Sigmoid colon (tissue), 7 donors: ENCODE measurements around the gene MECR. TPM values are rescaled to one million over a fixed set of nuclear protein-coding genes. Genes with fewer than 3 reads are reported as not detected.

Experiments used
- DNase-seq: peaks from one replicate; pipeline ENCODE4 v3.0.0-alpha.2; 2019
- H3K27ac ChIP-seq, 4 donors: fragments of 200-600 bp; sonication (generic); one replicate each; pipeline ENCODE4 v1.5.1; 2016 to 2019; ENCODE audit warnings: mild to moderate bottlenecking in 1 of 4
- H3K27me3 ChIP-seq, 3 donors: fragments of 200-600 bp; sonication (generic); one replicate each; pipeline ENCODE4 v1.5.1; 2019; ENCODE audit warnings: mild to moderate bottlenecking in 1 of 3
- H3K36me3 ChIP-seq, 4 donors: fragments of 200-600 bp; sonication (generic); one replicate each; pipeline ENCODE4 v1.5.1; 2016 to 2019
- H3K4me1 ChIP-seq, 4 donors: fragments of 200-600 bp; sonication (generic); one replicate each; pipeline ENCODE4 v1.5.1; 2017 to 2019
- H3K4me3 ChIP-seq, 4 donors: fragments of 200-600 bp; sonication (generic); one replicate each; pipeline ENCODE4 v1.5.1; 2017 to 2019; ENCODE audit warnings: mild to moderate bottlenecking in 2 of 4, moderate library complexity in 1 of 4
- H3K9me3 ChIP-seq, 4 donors: fragments of 200-600 bp in 3 of 4; sonication (generic) in 3 of 4; one replicate each; pipeline versions ENCODE4 v1.5.1 to v1.6.1; 2013 to 2019
- CTCF ChIP-seq, 4 experiments: fragments of 450-650 bp in 3 of 4; fragments of 200-600 bp in 1 of 4; IDR thresholded peaks; one replicate each; pipeline ENCODE4 v1.5.1; 2016 to 2019; ENCODE audit warnings: antibody characterized with exemption in 4 of 4, mild to moderate bottlenecking in 3 of 4, moderate library complexity in 2 of 4
- EP300 ChIP-seq, 4 donors: sonication (generic); formaldehyde crosslinking; IDR thresholded peaks; one replicate each; pipeline ENCODE4 v1.6.1; 2017; ENCODE audit warnings: antibody characterized with exemption in 4 of 4
- POLR2A ChIP-seq, 2 donors: fragments of 450-650 bp; IDR thresholded peaks; one replicate each; pipeline ENCODE4 v1.6.1; 2016; ENCODE audit warnings: antibody characterized with exemption in 2 of 2, mild to moderate bottlenecking in 2 of 2, moderate library complexity in 2 of 2
- POLR2AphosphoS5 ChIP-seq, 4 donors: sonication (generic); formaldehyde crosslinking; IDR thresholded peaks; one replicate each; pipeline ENCODE4 v1.6.1; 2017; ENCODE audit warnings: antibody characterized with exemption in 4 of 4
- WGBS, 2 donors: extraction: QIAGEN DNeasy Blood & Tissue Kit; methylation state at CpG; one replicate each; pipeline ENCODE4 v1.1.7; 2013; 5-methylcytosine and 5-hydroxymethylcytosine counted together
- intact Hi-C: fragments of 100-400 bp; cut with DNase I; formaldehyde crosslinking; loops from one replicate; pipeline ENCODE4 v1.15.1; 2023
- polyA plus RNA-seq, 3 donors: library from polyadenylated mRNA; stranded (reverse); fragments of 200-250 nt; gene quantifications; one replicate each; pipeline ENCODE4 v1.2.3, GENCODE V29; 2013
- total RNA-seq, 4 donors: library from RNA; depleted of rRNA; stranded (reverse); fragments of >200 nt; gene quantifications; one replicate each; pipeline ENCODE4 v1.1.0, GENCODE V29; 2016
- donor health status: healthy with polysubstance abuse.
- donor health status: Bipolar disorder and iron deficiency.
- donor health status: healthy.

Gene MECR
- total and polyA plus RNA-seq, 7 donors: 9.2 to 26.6 (median 17.1) TPM

- Histone ChIP-seq H3K27me3 (no peaks in the 10 kb centered on the region), H3K27ac (no peak overlapping the region), H3K4me3 (no peak overlapping the region), H3K36me3 (peaks cover 0 to 29% (median 0%) of the 10 kb centered on the region in 4 donors), H3K4me1 (no peaks in the 10 kb centered on the region), H3K9me3 (no peaks in the 10 kb centered on the region)
- 86 to 97% methylated on average over 6 of the region's 6 CpGs for WGBS, 2 donors
- TF ChIP-seq POLR2AphosphoS5 (IDR thresholded peaks at IDR 0.05) (no peak), CTCF (IDR thresholded peaks at IDR 0.05) (no peak), POLR2A (IDR thresholded peaks at IDR 0.05) (no peak), EP300 (IDR thresholded peaks at IDR 0.05) (no peak)
- intact Hi-C loops: no loop called here
- DNase-seq: peak; percentile 20
Observed at GRCh38 chr1:29190718-29191117, 40.0 kb downstream of the MECR start.

GRCh38 chr1:29186707-29187106 is 44.0 kb downstream of the MECR start:
- 93 to 96% methylated on average over 1 of the region's 1 CpG for WGBS, 2 donors
- Histone ChIP-seq H3K4me3 (no peak overlapping the region), H3K9me3 (no peaks in the 10 kb centered on the region), H3K27ac (no peak overlapping the region), H3K27me3 (no peaks in the 10 kb centered on the region), H3K4me1 (peaks cover 0 to 8% (median 6%) of the 10 kb centered on the region in 4 donors), H3K36me3 (no peaks in the 10 kb centered on the region)
- DNase-seq: no peak
- TF ChIP-seq POLR2AphosphoS5 (IDR thresholded peaks at IDR 0.05) (no peak), POLR2A (IDR thresholded peaks at IDR 0.05) (no peak), CTCF (IDR thresholded peaks at IDR 0.05) (no peak), EP300 (IDR thresholded peaks at IDR 0.05) (no peak)
- intact Hi-C loops: loop anchor here (10.0 kb wide), 1 partner anchor 542 kb away; the partner anchor contains the start of genes RNU11 and TAF12

GRCh38 chr1:29186252-29186651 is 44.5 kb downstream of the MECR start:
- intact Hi-C loops: loop anchor here (10.0 kb wide), 1 partner anchor 541 kb away; the partner anchor contains the start of genes RNU11 and TAF12
- 63 to 80% methylated on average over 3 of the region's 3 CpGs for WGBS, 2 donors

DNA sequence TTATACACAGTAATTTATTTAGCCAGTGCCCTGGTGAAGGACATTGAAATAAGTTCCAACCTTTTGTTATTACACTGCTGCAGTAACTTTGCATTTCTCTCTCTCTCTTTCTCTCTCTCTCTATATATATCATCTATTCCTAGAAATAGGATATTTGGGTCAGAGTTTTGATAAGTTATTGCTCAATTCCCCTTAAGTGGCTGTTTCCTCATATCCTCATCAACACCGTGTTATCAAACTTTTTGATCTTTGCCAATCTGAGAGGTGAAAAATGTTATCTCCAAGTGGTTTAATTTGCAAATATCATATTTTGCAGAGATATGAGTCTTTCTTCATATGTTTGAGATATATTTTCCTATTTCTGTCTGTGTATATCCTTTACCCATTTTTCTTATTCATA is 47.4 kb downstream of the MECR start:
- Histone ChIP-seq H3K27me3 (no peaks in the 10 kb centered on the region), H3K27ac (peak overlapping the region in 2 of 4 donors; percentile 98), H3K9me3 (no peaks in the 10 kb centered on the region), H3K36me3 (peaks cover 0 to 5% (median 0%) of the 10 kb centered on the region in 4 donors), H3K4me3 (no peak overlapping the region), H3K4me1 (peaks cover 0 to 33% (median 31%) of the 10 kb centered on the region in 4 donors)
- no peak for TF ChIP-seq POLR2AphosphoS5 (IDR thresholded peaks at IDR 0.05)
- TF ChIP-seq POLR2A (IDR thresholded peaks at IDR 0.05): no peak
- TF ChIP-seq CTCF (IDR thresholded peaks at IDR 0.05): no peak
- TF ChIP-seq EP300 (IDR thresholded peaks at IDR 0.05): no peak
- 19 to 45% methylated on average over 1 of the region's 1 CpG for WGBS, 2 donors
- intact Hi-C loops: loop anchor here (2.0 to 10.0 kb wide), 3 partner anchors 20 to 538 kb away; partner anchors contain the start of genes RNU11 and TAF12
- no peak for DNase-seq

More at GRCh38 chr1:29186252-29186651, 44.5 kb downstream of the MECR start:
- peaks cover 0 to 8% (median 6%) of the 10 kb centered on the region in 4 donors for H3K4me1 ChIP-seq
- no peak overlapping the region for H3K27ac ChIP-seq
- no peak overlapping the region for H3K4me3 ChIP-seq
- H3K9me3 ChIP-seq: no peaks in the 10 kb centered on the region
- no peak for DNase-seq
- no peaks in the 10 kb centered on the region for H3K27me3 ChIP-seq
- no peaks in the 10 kb centered on the region for H3K36me3 ChIP-seq
- TF ChIP-seq CTCF (IDR thresholded peaks at IDR 0.05) (no peak), POLR2AphosphoS5 (IDR thresholded peaks at IDR 0.05) (no peak), EP300 (IDR thresholded peaks at IDR 0.05) (no peak), POLR2A (IDR thresholded peaks at IDR 0.05) (no peak)
